Activated CD8-positive, alpha-beta T cell treated with anti-CD3 and anti-CD28 coated beads for 36 hours (primary cell): ENCODE data around the gene ZBTB44. TPM values are rescaled to one million over a fixed set of nuclear protein-coding genes. Genes with fewer than 3 reads are reported as not detected.
"Not testable (repeated sequence)": the region's sequence is repeated elsewhere in the genome, so short reads cannot be mapped to it uniquely, and the experiment has no call there.

Experiments
- ATAC-seq: fragments of 200-7000 bp; cut with Tn5 transposase; one replicate; pipeline ENCODE4 v1.10.0; 2021; ENCODE audit warnings: mild to moderate bottlenecking, moderate library complexity
- CTCF ChIA-PET: fragments of 350-600 bp; sonication (Branson Sonifier 250); formaldehyde crosslinking; loops from one replicate; lab custom pipeline; 2021; ENCODE audit warnings: antibody characterized with exemption; lab: Charles Lee
- POLR2A ChIA-PET: fragments of 350-600 bp; sonication (Branson Sonifier 250); formaldehyde crosslinking; loops from one replicate; lab custom pipeline; 2021; ENCODE audit warnings: antibody characterized with exemption; lab: Charles Lee
- DNase-seq: peaks from one replicate; pipeline ENCODE4 v3.0.0-alpha.2; 2020
- H3K27ac Mint-ChIP-seq: one replicate; pipeline ENCODE4 v1.8.0; 2021; ENCODE audit warnings: mild to moderate bottlenecking, mixed read lengths
- H3K27me3 Mint-ChIP-seq: one replicate; pipeline ENCODE4 v1.8.0; 2021; ENCODE audit warnings: mixed read lengths
- H3K36me3 Mint-ChIP-seq: one replicate; pipeline ENCODE4 v1.8.0; 2021; ENCODE audit warnings: low read depth, mixed read lengths
- H3K4me1 Mint-ChIP-seq: one replicate; pipeline ENCODE4 v1.8.0; 2021; ENCODE audit warnings: low read depth, mixed read lengths
- H3K4me3 Mint-ChIP-seq: one replicate; pipeline ENCODE4 v1.8.0; 2021; ENCODE audit warnings: mild to moderate bottlenecking, moderate library complexity, mixed read lengths
- H3K9me3 Mint-ChIP-seq: one replicate; pipeline ENCODE4 v1.8.0; 2021; ENCODE audit warnings: mixed read lengths
- intact Hi-C: fragments of 100-400 bp; cut with micrococcal nuclease; formaldehyde crosslinking; loops from one replicate; pipeline ENCODE4 v1.10.0; 2022
- total RNA-seq, 2 experiments: library from RNA; stranded (reverse); gene quantifications; one replicate each; pipeline ENCODE4 v1.2.3, GENCODE V29; 2021
- TF ChIP-seq, protein P1 (sequence below): fragments of 200-600 bp; IDR thresholded peaks from one replicate; pipeline ENCODE4 v1.8.0; 2022; ENCODE audit warnings: antibody characterized with exemption, mild to moderate bottlenecking

ZBTB44 gene
- total RNA-seq, 2 experiments from 2014 or later: 43.0 to 43.7 TPM

- intact Hi-C loops: no loop called here
- CTCF ChIA-PET: no interaction called here
- POLR2A ChIA-PET: no interaction called here
- H3K9me3 Mint-ChIP-seq: peaks cover 13% of the 10 kb centered on the region
- no peak for DNase-seq
- peaks cover 52% of the 10 kb centered on the region for H3K36me3 Mint-ChIP-seq
- no peaks in the 10 kb centered on the region for H3K27me3 Mint-ChIP-seq
- peaks cover 13% of the 10 kb centered on the region for H3K4me1 Mint-ChIP-seq
- no peak for ATAC-seq
- H3K4me3 Mint-ChIP-seq: no peak overlapping the region
- H3K27ac Mint-ChIP-seq: no peak overlapping the region
- TF ChIP-seq, protein P1, sequence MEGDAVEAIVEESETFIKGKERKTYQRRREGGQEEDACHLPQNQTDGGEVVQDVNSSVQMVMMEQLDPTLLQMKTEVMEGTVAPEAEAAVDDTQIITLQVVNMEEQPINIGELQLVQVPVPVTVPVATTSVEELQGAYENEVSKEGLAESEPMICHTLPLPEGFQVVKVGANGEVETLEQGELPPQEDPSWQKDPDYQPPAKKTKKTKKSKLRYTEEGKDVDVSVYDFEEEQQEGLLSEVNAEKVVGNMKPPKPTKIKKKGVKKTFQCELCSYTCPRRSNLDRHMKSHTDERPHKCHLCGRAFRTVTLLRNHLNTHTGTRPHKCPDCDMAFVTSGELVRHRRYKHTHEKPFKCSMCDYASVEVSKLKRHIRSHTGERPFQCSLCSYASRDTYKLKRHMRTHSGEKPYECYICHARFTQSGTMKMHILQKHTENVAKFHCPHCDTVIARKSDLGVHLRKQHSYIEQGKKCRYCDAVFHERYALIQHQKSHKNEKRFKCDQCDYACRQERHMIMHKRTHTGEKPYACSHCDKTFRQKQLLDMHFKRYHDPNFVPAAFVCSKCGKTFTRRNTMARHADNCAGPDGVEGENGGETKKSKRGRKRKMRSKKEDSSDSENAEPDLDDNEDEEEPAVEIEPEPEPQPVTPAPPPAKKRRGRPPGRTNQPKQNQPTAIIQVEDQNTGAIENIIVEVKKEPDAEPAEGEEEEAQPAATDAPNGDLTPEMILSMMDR: no peak
These were observed 51.4 kb downstream of the ZBTB44 start for GRCh38 chr11:130263351-130263750.

DNA sequence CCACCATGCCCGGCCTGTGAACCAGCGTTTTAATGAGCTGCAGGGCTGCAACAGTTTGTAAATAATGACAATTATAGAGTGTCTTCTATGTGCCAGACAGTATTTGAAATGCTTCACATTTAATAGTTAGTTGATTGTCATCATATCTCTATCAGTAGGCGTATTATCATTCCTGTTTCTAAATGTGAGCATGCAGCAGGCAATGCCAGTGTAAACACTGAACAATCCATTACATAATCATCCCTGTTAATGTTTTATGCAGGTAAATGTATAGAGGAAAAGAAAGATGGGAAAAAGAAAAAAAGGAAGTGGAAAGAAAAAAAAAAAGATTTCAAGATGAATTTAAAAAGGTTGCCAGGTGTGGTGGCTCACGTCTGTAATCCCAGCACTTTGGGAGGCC is 52.3 kb downstream of the ZBTB44 start:
- Mint-ChIP-seq H3K4me3 (no peak overlapping the region), H3K27me3 (no peaks in the 10 kb centered on the region), H3K4me1 (peaks cover 16% of the 10 kb centered on the region), H3K9me3 (peaks cover 18% of the 10 kb centered on the region), H3K27ac (no peak overlapping the region), H3K36me3 (peaks cover 58% of the 10 kb centered on the region)
- no peak for DNase-seq
- ChIA-PET CTCF (no interaction called here), POLR2A (no interaction called here)
- TF ChIP-seq, protein P1: no peak
- no peak for ATAC-seq
- intact Hi-C loops: no loop called here

GRCh38 chr11:130261571-130261970 is 53.1 kb downstream of the ZBTB44 start:
- ChIA-PET CTCF (interaction anchor here (0.8 kb wide), 1 partner anchor 655 kb away, joined by 3 read pairs; the partner anchor contains the start of gene SNX19), POLR2A (no interaction called here)
- Mint-ChIP-seq H3K9me3 (peaks cover 18% of the 10 kb centered on the region), H3K27ac (no peak overlapping the region), H3K36me3 (peaks cover 61% of the 10 kb centered on the region), H3K4me3 (no peak overlapping the region), H3K4me1 (peaks cover 20% of the 10 kb centered on the region), H3K27me3 (no peaks in the 10 kb centered on the region)
- TF ChIP-seq, protein P1: no peak
- ATAC-seq: no peak
- no peak for DNase-seq
- intact Hi-C loops: no loop called here

DNA sequence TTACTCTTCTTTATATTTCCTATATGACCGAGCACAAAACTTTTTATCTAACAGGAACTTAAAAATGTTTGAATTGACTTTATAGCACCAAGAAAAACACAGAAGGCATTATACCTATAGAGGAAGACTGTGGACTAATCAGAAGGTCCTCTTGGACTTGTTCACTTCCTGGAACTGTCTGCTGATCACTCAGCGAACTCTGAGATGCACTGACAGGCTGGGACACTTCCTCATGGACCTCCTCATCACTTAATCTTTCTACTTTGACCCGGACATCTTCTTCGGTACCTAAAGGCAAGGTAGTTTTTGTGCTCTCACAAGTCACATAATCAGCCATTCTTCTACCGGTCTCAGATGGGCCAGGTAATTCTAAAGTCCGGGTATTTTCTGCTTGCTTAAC is 54.0 kb downstream of the ZBTB44 start:
- H3K9me3 Mint-ChIP-seq: peaks cover 18% of the 10 kb centered on the region
- no peak overlapping the region for H3K27ac Mint-ChIP-seq
- DNase-seq (no peak), ATAC-seq (no peak)
- H3K4me3 Mint-ChIP-seq: no peak overlapping the region
- CTCF ChIA-PET: no interaction called here
- no peaks in the 10 kb centered on the region for H3K27me3 Mint-ChIP-seq
- intact Hi-C loops: no loop called here
- H3K36me3 Mint-ChIP-seq: peaks cover 59% of the 10 kb centered on the region
- TF ChIP-seq, protein P1: no peak
- POLR2A ChIA-PET: no interaction called here
- H3K4me1 Mint-ChIP-seq: peaks cover 15% of the 10 kb centered on the region

GRCh38 chr11:130260080-130260627 is 54.6 kb downstream of the ZBTB44 start:
- Mint-ChIP-seq H3K27me3 (no peaks in the 10 kb centered on the region), H3K9me3 (peaks cover 18% of the 10 kb centered on the region), H3K4me3 (no peak overlapping the region), H3K36me3 (peaks cover 61% of the 10 kb centered on the region), H3K27ac (no peak overlapping the region), H3K4me1 (peaks cover 13% of the 10 kb centered on the region)
- ATAC-seq (no peak), DNase-seq (no peak)
- ChIA-PET CTCF (no interaction called here), POLR2A (no interaction called here)
- TF ChIP-seq, protein P1: no peak
- intact Hi-C loops: no loop called here

DNA sequence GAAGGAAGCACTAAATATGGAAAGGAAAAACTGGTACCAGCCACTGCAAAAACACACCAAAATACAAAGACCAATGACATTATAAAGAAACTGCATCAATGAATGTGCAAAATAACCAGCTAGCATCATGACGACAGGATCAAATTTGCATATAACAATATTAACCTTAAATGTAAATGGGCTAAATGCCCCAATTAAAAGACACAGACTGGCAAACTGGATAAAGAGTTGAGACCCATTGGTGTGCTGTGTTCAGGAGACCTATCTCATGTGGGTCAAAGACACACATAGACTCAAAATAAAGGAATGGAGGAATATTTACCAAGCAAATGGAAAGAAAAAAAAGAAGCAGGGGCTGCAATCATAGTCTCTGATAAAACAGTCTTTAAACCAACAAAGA is 63.0 kb downstream of the ZBTB44 start:
- POLR2A ChIA-PET, intact Hi-C loops, ATAC-seq, H3K4me3 Mint-ChIP-seq, H3K27me3 Mint-ChIP-seq, H3K27ac Mint-ChIP-seq, DNase-seq: not testable (repeated sequence)
- CTCF ChIA-PET: interaction anchor here (1.1 kb wide), 1 partner anchor 22 kb away, joined by 3 read pairs; no protein-coding TSS in a partner anchor
- H3K4me1 Mint-ChIP-seq: peaks cover 30% of the 10 kb centered on the region
- H3K36me3 Mint-ChIP-seq: peaks cover 57% of the 10 kb centered on the region
- peaks cover 14% of the 10 kb centered on the region for H3K9me3 Mint-ChIP-seq

DNA sequence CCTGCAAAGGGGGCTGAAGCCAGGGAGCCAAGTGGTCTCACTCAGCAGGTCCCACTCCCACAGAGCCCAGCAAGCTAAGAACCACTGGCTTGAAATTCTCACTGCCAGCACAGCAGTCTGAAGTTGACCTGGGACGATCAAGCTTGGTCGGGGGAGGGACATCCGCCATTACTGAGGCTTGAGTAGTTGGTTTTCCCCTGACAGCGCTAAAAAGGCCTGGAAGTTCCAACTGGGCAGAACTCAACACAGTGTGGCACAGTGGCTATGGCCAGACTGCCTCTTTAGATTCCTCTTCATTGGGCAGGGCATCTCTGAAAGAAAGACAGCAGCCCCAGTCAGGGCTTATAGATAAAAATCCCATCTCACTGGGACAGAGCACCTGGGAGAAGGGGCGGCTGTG is 64.8 kb downstream of the ZBTB44 start:
- CTCF ChIA-PET, H3K27me3 Mint-ChIP-seq, intact Hi-C loops, H3K27ac Mint-ChIP-seq, POLR2A ChIA-PET, H3K4me3 Mint-ChIP-seq, ATAC-seq, DNase-seq: not testable (repeated sequence)
- H3K4me1 Mint-ChIP-seq: peaks cover 38% of the 10 kb centered on the region
- H3K9me3 Mint-ChIP-seq: peaks cover 14% of the 10 kb centered on the region
- H3K36me3 Mint-ChIP-seq: peaks cover 52% of the 10 kb centered on the region
